ENCODE measurements around the gene PTCHD1. TPM values are rescaled to one million over a fixed set of nuclear protein-coding genes. Genes with fewer than 3 reads are reported as not detected.

PTCHD1 gene
- total RNA-seq, 1 donor from 2014 or later: 1.2 TPM

DNA sequence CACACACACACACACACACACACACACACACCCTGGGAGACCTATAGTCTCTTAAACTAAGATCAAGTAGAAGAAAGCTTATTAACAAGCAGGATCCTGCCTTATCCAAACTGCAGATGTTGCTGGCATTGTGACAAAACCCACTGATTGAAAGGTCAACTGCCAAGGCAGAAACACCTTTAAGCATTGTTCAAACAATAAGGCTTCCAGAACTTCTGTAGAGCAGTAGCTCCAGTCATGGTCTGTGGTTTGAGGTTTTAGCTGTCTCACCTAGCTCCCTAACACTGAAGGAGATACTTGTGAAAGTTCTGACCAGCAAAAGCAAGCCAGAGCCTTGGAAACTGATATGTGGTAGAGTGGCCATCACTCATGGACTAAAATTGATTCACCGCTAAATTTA, 59.8 kb downstream of the PTCHD1 start:
- DNase-seq (ENCODE audit: low spot score): no peak

DNA sequence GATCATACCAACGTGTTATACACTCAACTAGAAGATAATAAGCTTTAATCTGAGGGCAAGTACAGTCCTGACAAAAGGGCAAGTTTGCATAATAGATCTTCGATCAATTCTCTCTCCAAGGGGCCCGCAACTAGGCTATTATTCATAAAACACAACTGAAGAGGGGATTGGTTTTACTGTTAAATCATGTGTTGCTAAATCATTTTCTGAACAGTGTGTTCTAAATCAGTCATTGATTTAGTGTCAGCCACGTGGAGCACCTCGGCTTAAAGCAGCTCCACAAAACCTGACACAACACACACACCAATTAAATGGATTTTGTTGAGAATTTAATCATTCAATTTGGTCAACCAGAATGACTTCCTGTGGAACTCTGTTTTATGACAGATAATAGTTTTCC, 61.6 kb downstream of the PTCHD1 start:
- DNase-seq (ENCODE audit: low spot score): no peak

DNA sequence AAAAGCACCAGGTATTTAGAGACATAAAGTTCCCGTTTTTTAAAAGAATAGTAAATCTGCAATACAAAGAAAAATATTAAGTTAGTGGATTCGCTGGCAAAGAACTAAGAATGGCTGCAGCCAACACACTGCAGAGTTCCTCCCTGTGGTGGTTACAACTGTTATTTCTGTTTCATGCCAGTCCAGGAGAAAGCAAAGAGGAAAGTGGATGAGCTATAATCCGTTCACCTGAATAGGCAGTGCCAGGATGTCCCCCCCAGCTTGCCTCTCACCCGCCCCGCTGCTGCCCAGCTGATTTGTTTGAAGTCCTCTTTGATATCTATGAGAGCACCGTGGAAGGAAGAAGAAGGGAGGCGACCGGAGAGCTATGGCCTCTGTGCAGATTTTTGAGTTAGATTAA, 63.9 kb downstream of the PTCHD1 start:
- DNase-seq (ENCODE audit: low spot score): no peak

DNA sequence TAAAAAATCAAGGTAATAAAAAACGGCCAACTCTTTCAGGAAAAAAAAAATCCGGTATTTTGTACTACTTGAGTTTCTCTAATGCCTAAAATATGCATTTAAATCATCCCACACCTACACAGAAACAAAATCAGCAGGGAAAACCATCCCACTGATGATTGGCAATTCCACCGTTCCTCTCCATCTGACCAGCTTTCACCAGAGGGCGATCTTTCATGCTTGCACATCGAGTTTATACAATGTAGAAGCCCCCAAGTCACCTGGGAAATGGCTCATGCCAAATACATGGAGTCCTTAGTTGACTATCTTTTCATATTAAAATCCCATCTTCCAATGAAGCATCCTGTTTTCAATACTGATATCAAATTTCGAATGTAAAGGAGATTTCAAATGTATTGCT, 69.2 kb downstream of the PTCHD1 start:
- DNase-seq (ENCODE audit: low spot score): no peak

DNA sequence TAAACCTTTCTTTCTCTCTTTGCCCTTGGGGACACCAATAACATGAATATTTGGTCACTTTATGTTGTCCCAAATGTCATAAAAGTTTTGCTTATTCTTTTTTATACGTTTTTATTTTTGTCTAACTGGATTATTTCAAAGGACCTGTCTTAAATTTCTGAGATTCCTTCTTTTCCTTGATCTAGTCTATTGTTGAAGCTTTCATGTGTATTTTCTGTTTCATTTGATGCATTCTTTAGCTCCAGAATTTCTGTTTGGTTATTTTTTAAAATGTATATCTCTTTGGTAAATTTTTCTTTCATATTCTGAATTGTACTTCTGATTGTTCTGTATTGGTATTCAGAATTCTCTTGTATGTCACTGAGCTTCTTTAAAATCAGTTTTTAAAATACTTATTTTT, 88.3 kb downstream of the PTCHD1 start:
- no peak for DNase-seq (ENCODE audit: low spot score)

DNA sequence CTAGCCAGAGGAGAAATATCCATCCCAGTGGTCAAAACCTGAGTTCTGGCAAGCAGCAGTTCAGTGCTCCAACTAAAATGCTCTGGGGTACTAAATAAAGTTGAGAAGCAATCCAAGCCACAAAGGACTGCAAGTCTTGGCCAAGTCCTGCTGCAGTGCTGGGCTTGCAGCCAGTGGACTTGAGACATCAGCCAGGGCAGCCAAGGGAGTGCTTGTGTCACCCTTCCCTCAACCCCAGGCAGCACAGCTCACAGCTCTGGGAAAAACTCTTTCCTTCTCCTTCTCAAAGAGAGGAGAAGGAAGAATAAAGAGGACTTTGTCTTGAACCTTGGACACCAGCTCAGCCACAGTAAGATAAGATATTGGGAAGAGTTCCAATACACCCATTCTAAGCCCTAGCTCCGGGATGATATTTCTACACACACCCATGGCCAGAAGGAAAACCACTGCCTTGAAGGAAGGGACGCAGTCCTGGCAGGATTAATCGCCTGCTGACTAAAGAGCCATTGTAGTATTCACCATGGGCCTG, 99.8 kb downstream of the PTCHD1 start:
- peak; percentile 16 for DNase-seq (ENCODE audit: low spot score)

DNA sequence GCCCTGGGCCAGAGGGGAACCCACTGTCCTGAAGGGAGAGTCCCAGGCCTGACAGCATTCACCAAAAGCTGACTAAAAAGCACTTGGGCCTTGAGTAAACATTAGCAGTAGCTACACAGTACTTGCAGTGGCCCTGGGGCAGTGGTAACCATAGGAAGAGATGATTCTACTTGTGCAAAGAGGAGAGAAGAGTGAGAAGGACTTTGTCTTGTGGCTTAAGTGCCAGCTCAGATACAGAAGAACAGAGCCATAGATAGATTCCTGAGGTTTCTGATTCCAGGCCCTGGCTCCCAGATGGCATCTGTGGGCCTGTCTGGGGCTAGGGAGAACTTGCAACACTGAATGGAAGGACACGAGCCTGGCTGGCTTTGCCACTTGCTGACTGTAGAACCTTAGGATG, 100.5 kb downstream of the PTCHD1 start:
- DNase-seq (ENCODE audit: low spot score): no peak

DNA sequence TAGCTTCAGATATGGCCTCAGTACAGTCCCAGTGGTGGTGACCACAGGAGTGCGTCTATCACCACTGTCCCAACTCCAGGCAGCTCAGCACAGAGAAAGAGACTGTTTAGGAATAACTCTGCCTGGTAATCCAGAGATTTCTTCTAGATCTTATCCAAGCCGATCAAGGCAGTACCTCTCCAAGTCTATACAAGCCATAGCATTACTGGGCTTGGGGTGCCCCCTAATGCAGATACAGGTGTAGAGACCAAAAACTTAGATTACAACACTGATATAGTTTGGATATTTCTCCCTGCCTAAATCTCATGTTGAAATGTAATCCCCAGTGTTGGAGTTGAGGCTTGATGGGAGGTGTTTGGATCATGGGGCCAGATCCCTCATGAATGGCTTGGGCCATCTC, 100.9 kb downstream of the PTCHD1 start:
- no peak for DNase-seq (ENCODE audit: low spot score)

DNA sequence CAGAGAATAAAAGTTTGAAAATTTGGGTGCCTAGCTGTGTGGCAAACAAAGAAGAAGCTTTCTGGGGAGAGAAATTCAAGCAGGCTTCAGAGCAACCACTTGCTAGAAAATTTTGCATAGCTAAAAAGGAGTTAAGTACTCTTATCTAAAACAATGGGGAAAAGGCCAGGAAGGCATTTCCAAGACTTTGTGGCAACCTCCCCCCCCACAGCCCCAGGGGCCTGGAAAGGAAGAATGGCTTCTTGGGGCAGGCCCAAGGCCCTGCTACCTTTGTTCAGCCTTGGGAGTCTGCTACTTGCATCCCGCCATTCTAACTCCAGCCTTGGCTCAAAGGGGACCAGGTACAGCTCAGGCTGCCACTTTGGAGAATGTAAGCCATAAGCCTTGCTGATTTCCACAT, 102.2 kb downstream of the PTCHD1 start:
- no peak for DNase-seq (ENCODE audit: low spot score)

DNA sequence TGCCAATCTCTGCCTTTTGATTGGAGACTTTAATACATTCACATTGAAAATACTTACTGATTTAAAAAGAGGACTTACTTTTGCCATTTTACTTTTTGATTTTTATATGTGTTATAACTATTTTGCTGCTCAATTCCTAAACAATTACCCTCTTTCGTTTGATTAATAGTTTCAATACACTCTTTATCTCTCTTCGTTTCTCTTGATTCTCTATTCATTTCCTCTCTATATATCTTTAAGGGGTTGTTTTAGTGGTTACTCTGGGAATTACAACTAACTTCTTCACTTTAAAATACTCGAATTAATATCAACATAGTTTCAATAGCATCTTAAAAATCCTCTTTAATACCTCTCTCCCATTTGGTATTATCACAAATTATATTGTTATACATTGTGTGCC, 116.6 kb downstream of the PTCHD1 start:
- DNase-seq (ENCODE audit: low spot score): no peak
